HepG2 (cell line): ENCODE results near the gene NOP9. TPM values are rescaled to one million over a fixed set of nuclear protein-coding genes. Genes with fewer than 3 reads are reported as not detected.

Experiments used
- DMAP1 ChIP-seq: IDR thresholded peaks from 2 replicates; pipeline ENCODE4 v1.6.1; 2016
- HIVEP1 ChIP-seq: sonication (generic); formaldehyde crosslinking; IDR thresholded peaks from 2 replicates; pipeline ENCODE4 v1.4.0; 2020; ENCODE audit warnings: mild to moderate bottlenecking, missing genetic modification reagents
- IRF1 ChIP-seq: sonication (generic); formaldehyde crosslinking; IDR thresholded peaks from 2 replicates; pipeline ENCODE4 v1.4.0; 2020; ENCODE audit warnings: low read depth, mild to moderate bottlenecking, missing genetic modification reagents
- MTA1 ChIP-seq: sonication (generic); formaldehyde crosslinking; IDR thresholded peaks from 2 replicates; pipeline ENCODE4 v1.4.0; 2020; ENCODE audit warnings: missing genetic modification reagents, mild to moderate bottlenecking, borderline replicate concordance
- NR0B2 ChIP-seq: sonication (generic); formaldehyde crosslinking; IDR thresholded peaks from 2 replicates; pipeline ENCODE4 v1.4.0; 2020; ENCODE audit warnings: mild to moderate bottlenecking, missing genetic modification reagents
- NRL ChIP-seq: sonication (generic); formaldehyde crosslinking; IDR thresholded peaks from 2 replicates; pipeline ENCODE4 v1.5.0; 2020; ENCODE audit warnings: missing genetic modification reagents, mild to moderate bottlenecking, moderate library complexity, borderline replicate concordance
- PHF21A ChIP-seq: sonication (generic); formaldehyde crosslinking; IDR thresholded peaks from 2 replicates; pipeline ENCODE4 v1.5.0; 2020; ENCODE audit warnings: mild to moderate bottlenecking, missing genetic modification reagents
- REST ChIP-seq, 2 experiments: IDR thresholded peaks; 2 replicates each; pipeline ENCODE4 v1.6.1; 2011 to 2012; ENCODE audit warnings: low read length in 2 of 2, borderline replicate concordance in 1 of 2, low read depth in 1 of 2, mild to moderate bottlenecking in 1 of 2, moderate library complexity in 1 of 2
- SALL1 ChIP-seq: sonication (generic); formaldehyde crosslinking; IDR thresholded peaks from 2 replicates; pipeline ENCODE4 v1.8.0; 2022; ENCODE audit warnings: mild to moderate bottlenecking, missing genetic modification reagents
- ZNF280D ChIP-seq: sonication (generic); formaldehyde crosslinking; IDR thresholded peaks from 2 replicates; pipeline ENCODE4 v1.5.1; 2020; ENCODE audit warnings: mild to moderate bottlenecking, missing genetic modification reagents
- ZNF407 ChIP-seq: sonication (generic); formaldehyde crosslinking; IDR thresholded peaks from one replicate; pipeline ENCODE4 v1.5.1; 2020; ENCODE audit warnings: mild to moderate bottlenecking, missing genetic modification reagents; ENCODE audit errors: not compliant biosample characterization
- ZNF547 ChIP-seq: sonication (generic); formaldehyde crosslinking; IDR thresholded peaks from 2 replicates; pipeline ENCODE4 v1.5.1; 2020; ENCODE audit warnings: mild to moderate bottlenecking, missing genetic modification reagents
- ZNF557 ChIP-seq: sonication (generic); formaldehyde crosslinking; IDR thresholded peaks from 2 replicates; pipeline ENCODE4 v1.4.0; 2020; ENCODE audit warnings: missing genetic modification reagents
- polyA plus RNA-seq, 8 experiments: library from polyadenylated mRNA; depleted of rRNA in 3 of 8; stranded (reverse) in 7 of 8; unstranded in 1 of 8; fragments of >200 nt; fragmentation: Illumina TruSeq in 4 of 8; extraction: Trizol in 4 of 8; gene quantifications; 2 replicates each; pipeline versions ENCODE4 v1.2.1 to v1.2.3, GENCODE V29; 2011 to 2016; ENCODE audit warnings: low read depth in 4 of 8, missing spikeins in 1 of 8, mixed read lengths in 1 of 8; ENCODE audit not compliant: insufficient read depth in 1 of 8
- total RNA-seq, 5 experiments: library from RNA; depleted of rRNA; stranded (reverse); fragments of >200 nt; fragmentation: Illumina TruSeq; extraction: Trizol; gene quantifications; 2 replicates each; pipeline ENCODE4 v1.2.3, GENCODE V29; 2016; ENCODE audit warnings: low read depth in 1 of 5

NOP9 gene
- total and polyA plus RNA-seq, 2 of the 13 experiments (the other 11 are each of a cell fraction or from before 2014, with no cell fraction given): 24.5 to 61.6 TPM

GRCh38 chr14:24310265-24310645 is 10.6 kb downstream of the NOP9 start (continued):
- TF ChIP-seq ZNF407 (CRISPR knock-in tag) (peak; percentile 51), PHF21A (CRISPR knock-in tag) (no peak), ZNF547 (0 out of 2 replicates have a peak, but pooled peaks have one; percentile 46), REST (IDR thresholded peaks at IDR 0.05; ENCODE audit: borderline replicate concordance in 1 of 2, low read depth in 1 of 2, low read length in 2 of 2) (no peak), MTA1 (CRISPR knock-in tag) (0 out of 2 replicates have a peak, but pooled peaks have one; percentile 18), ZNF280D (no peak), ZNF557 (CRISPR knock-in tag) (no peak), HIVEP1 (CRISPR knock-in tag) (0 out of 2 replicates have a peak, but pooled peaks have one; percentile 35), NRL (peak; percentile 25; the same call in 1 of the 2 replicates), IRF1 (no peak), SALL1 (CRISPR knock-in tag) (peak; percentile 40; the same call in 1 of the 2 replicates), DMAP1 (CRISPR knock-in tag) (no peak), NR0B2 (CRISPR knock-in tag) (no peak)
